Fibroblast of mammary gland (primary cell): Measurements from ENCODE around the gene ADRM1.

Experiments
- DNase-seq: peaks from one replicate; pipeline ENCODE4 v3.0.0-alpha.2; 2010; ENCODE audit warnings: low read depth
- H3K4me3 ChIP-seq: 2 replicates; pipeline ENCODE4 v1.5.1; 2011; ENCODE audit warnings: low read depth, mild to moderate bottlenecking, low read length, moderate library complexity; ENCODE audit not compliant: control insufficient read depth
- CTCF ChIP-seq: conservative IDR thresholded peaks from 2 replicates; pipeline ENCODE4 v1.5.1; 2011; ENCODE audit warnings: low read depth, low read length, inconsistent platforms; ENCODE audit not compliant: control insufficient read depth, insufficient read depth

The ADRM1 gene

DNA sequence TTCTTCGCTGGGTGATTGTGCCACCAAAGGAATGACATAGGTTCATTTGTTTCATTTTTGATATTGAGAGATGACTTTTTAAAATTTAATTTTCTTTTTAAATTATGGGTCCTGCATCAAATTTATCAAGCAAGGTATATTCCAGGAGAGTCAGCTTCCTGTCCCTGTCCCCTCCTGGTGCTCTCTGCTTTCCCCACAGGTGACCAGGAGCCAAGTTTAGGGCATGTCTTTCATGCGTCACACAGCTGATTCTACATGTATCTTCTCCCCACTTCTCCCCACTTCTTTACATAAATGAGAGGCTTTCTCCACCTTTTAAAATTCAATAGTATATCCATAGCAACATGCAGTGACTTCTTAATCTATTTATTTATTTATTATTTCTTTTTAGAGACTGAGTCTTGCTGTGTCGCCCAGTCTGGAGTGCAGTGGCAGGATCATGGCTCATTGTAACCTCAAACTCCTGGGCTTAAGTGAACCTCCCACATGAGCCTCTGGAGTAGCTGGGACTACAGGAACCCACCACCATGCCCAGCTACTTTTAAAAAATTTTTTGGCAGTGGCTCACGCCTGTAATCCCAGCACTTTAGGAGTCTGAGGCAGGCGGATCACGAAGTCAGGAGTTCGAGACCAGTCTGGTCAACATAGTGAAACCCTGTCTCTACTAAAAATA lies 34.4 kb upstream of the ADRM1 start:
- no peak for TF ChIP-seq CTCF
- DNase-seq: no peak
- no peak overlapping the region for H3K4me3 ChIP-seq

GRCh38 chr20:62269378-62269777 lies 33.4 kb upstream of the ADRM1 start:
- no peak for TF ChIP-seq CTCF
- no peak overlapping the region for H3K4me3 ChIP-seq
- DNase-seq: no peak

GRCh38 chr20:62269871-62270270 lies 32.9 kb upstream of the ADRM1 start:
- DNase-seq: no peak
- H3K4me3 ChIP-seq: no peak overlapping the region
- TF ChIP-seq CTCF: no peak

DNA sequence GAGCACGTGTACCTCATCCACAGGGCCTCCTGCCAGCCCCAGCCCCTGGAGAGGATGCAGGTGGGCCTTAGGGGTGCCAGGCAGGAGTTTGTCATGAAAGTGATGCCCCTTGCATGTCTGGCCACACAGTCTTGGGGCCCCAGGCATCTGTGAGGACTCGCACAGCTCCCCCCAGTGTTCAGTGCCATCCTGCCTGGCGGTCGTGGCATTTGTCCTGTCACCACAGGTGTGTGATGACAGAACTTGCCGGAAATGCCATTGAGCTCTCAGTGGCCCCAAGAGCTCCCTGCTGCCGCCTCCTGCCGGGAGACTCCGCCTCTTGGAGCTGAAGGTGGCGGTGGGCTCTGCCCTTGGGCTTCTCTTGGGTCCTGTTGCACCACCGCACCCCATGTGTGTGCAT lies 30.6 kb upstream of the ADRM1 start:
- TF ChIP-seq CTCF: no peak
- DNase-seq: no peak

DNA sequence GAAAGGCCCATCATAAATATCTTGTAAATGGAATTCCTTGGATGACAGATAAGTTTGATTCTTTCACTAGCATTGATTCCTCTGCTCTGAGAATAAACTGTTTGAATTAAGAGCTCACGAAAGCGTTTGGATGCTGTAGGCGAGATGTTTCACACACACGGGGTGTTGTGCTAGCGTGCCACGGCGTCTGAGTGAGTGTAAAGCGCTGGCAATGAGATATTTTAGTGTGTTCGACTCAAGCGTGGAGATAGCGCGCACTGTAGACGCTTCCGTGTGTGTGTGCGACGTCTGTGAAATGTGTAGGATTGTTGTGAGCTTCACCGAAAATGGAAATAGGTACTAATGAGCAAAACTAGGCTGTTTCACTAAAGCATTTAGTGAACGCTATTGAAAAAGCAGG lies 29.4 kb upstream of the ADRM1 start:
- DNase-seq: no peak
- H3K4me3 ChIP-seq: no peak overlapping the region
- TF ChIP-seq CTCF: no peak

More for the DNA sequence above, 30.6 kb upstream of the ADRM1 start:
- no peak overlapping the region for H3K4me3 ChIP-seq

DNA sequence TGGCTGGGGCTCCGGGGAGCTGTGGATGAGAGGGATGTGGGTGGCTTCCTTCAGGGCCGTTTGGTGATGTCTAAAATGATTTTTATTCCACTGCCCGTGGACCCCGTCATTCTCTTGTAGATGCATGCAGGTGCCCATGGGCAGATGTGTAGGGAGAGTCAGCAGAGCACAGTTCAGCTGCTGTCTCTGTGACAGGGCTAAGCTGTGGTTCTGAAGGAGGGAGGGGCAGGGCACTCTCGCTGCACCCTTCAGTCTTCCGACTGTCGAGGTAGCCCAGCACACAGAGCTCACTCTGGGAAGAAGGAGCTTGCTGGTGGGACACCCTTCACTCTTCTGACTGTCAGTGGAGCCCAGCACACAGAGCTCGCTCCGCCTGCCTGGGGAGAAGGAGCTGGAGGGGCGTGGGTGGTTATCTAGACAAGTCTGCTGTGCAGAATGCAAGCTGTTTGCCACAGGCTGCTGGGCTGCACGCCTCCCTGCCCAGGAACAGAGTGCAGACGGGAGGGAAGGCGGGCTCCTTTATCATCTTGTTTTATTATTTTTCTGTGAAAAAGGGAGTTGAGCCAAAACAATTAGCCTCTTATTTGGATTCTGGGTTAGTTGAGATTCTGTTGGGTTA lies 28.4 kb upstream of the ADRM1 start:
- TF ChIP-seq CTCF: no peak
- DNase-seq: no peak
- no peak overlapping the region for H3K4me3 ChIP-seq
